ENCODE measurements around the gene KISS1.

Gene KISS1

DNA sequence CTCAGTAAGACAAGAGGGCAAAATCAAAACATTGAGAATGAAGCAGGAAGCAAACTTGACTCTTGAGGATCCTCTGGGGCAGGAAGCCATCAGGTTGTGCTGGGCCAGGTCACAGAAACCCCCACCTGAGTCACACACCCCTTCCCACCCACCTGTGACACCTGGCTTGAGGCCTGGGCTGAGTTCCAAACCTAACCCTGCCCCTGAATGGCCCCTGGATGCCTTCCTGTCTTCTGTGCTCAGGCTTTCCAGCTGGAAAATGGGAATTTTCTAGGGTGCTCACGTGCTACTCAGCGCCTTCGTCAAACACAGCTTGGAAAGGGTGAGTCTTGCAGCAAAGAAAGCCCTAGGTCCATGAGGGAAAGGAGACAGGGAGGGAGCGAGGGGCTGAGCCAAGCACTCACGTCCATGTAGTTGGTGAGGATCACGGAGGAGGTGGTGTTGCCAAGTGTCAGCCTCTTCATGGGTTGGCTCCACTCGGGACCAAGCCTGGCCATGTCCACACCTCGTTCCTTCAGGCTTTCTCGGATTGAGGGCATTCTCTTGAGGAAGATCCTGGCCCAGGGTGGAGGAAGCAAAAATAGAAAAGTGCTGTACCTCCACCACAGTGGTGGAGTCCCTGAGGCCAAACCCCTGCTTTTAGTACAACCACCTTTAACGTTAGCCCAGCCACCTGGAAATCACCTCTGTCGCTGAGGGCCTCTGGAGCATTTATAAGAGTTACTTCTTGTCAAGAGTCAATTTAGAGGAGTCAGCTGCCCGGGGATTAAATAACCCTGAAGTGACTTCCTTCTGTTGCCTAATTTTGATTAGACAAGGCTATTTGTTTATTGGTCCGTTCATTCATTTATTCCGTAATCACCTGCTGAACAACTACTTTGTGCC is 34.4 kb downstream of the KISS1 start:
- Histone ChIP-seq H4K20me1 (ENCODE audit: insufficient read depth, low read length) (no peaks in the 10 kb centered on the region), H3F3A (ENCODE audit: insufficient read depth, low read length) (no peaks in the 10 kb centered on the region), H3K4me2 (ENCODE audit: low read depth, low read length) (no peak overlapping the region), H3K27me3 (replicated peaks; ENCODE audit: insufficient read depth, low read length) (0 out of 2 replicates have a peak, but pooled peaks cover 3% of the 10 kb centered on the region), H3K36me3 (replicated peaks; ENCODE audit: insufficient read depth, low read length) (no peaks in the 10 kb centered on the region), H3K9ac (ENCODE audit: low read length) (no peak overlapping the region), H3K9me3 (replicated peaks; ENCODE audit: insufficient read depth, low read length) (no peaks in the 10 kb centered on the region), H2AFZ (ENCODE audit: low read length) (no peak overlapping the region), H3K27ac (ENCODE audit: low read length) (no peak overlapping the region), H3K9me2 (replicated peaks; ENCODE audit: insufficient read depth, low read length) (no peaks in the 10 kb centered on the region), H3K4me1 (ENCODE audit: low read length) (no peaks in the 10 kb centered on the region), H3K4me3 (ENCODE audit: low read length) (no peak overlapping the region), H3K79me2 (ENCODE audit: low read length) (no peaks in the 10 kb centered on the region)
- DNase-seq, result no peak
- no peak for TF ChIP-seq EZH2 (optimal IDR thresholded peaks at IDR 0.05; ENCODE audit: low read depth, low read length)

GRCh38 chr1:204157962-204158361 is 38.3 kb downstream of the KISS1 start:
- no peaks in the 10 kb centered on the region for H3K9me2 ChIP-seq (replicated peaks; ENCODE audit: insufficient read depth, low read length)
- H3K27ac ChIP-seq (ENCODE audit: low read length), result no peak overlapping the region
- no peak overlapping the region for H3K9ac ChIP-seq (ENCODE audit: low read length)
- H4K20me1 ChIP-seq (ENCODE audit: insufficient read depth, low read length), result no peaks in the 10 kb centered on the region
- H3K9me3 ChIP-seq (replicated peaks; ENCODE audit: insufficient read depth, low read length), result no peaks in the 10 kb centered on the region
- TF ChIP-seq CTCF (IDR thresholded peaks at IDR 0.05; ENCODE audit: low read length) (no peak), EZH2phosphoT487 (IDR thresholded peaks at IDR 0.05; ENCODE audit: low read length) (no peak), EZH2 (optimal IDR thresholded peaks at IDR 0.05; ENCODE audit: low read depth, low read length) (no peak)
- no peak for DNase-seq
- no peak overlapping the region for H3K4me2 ChIP-seq (ENCODE audit: low read depth, low read length)
- H3K79me2 ChIP-seq (ENCODE audit: low read length), result no peaks in the 10 kb centered on the region
- H2AFZ ChIP-seq (ENCODE audit: low read length), result no peak overlapping the region
- H3K27me3 ChIP-seq (replicated peaks; ENCODE audit: insufficient read depth, low read length), result peaks cover 28% of the 10 kb centered on the region
- H3K36me3 ChIP-seq (replicated peaks; ENCODE audit: insufficient read depth, low read length), result no peaks in the 10 kb centered on the region
- no peaks in the 10 kb centered on the region for H3K4me1 ChIP-seq (ENCODE audit: low read length)
- no peak overlapping the region for H3K4me3 ChIP-seq (ENCODE audit: low read length)
- H3F3A ChIP-seq (ENCODE audit: insufficient read depth, low read length), result no peaks in the 10 kb centered on the region

DNA sequence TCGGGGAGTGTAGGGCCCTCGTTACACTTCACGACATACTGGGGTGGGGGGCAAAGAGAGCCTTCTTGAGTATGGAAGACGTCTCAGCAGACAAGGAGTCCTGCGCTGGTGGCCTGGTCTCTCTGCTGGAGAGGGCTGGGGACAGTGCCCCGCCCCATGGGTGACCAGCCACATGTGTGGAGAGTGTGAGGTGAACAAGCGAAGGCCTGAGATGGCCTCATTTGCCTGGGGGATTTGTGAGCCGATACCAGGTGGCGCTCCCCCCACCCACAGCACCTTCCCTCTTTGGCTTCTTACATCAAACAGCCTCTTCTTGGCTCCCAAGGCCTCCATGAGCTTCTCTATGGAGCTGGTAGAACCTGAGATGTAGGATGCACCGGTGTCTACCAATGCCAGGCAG is 40.4 kb downstream of the KISS1 start:
- no peaks in the 10 kb centered on the region for H3F3A ChIP-seq (ENCODE audit: insufficient read depth, low read length)
- no peaks in the 10 kb centered on the region for H3K4me1 ChIP-seq (ENCODE audit: low read length)
- no peak overlapping the region for H3K27ac ChIP-seq (ENCODE audit: low read length)
- H3K9ac ChIP-seq (ENCODE audit: low read length), result no peak overlapping the region
- peaks cover 40% of the 10 kb centered on the region for H3K27me3 ChIP-seq (replicated peaks; ENCODE audit: insufficient read depth, low read length)
- H3K36me3 ChIP-seq (replicated peaks; ENCODE audit: insufficient read depth, low read length), result no peaks in the 10 kb centered on the region
- no peaks in the 10 kb centered on the region for H3K9me2 ChIP-seq (replicated peaks; ENCODE audit: insufficient read depth, low read length)
- no peak for TF ChIP-seq CTCF (IDR thresholded peaks at IDR 0.05; ENCODE audit: low read length)
- TF ChIP-seq EZH2 (optimal IDR thresholded peaks at IDR 0.05; ENCODE audit: low read depth, low read length), result no peak
- TF ChIP-seq EZH2phosphoT487 (IDR thresholded peaks at IDR 0.05; ENCODE audit: low read length), result no peak
- no peak for DNase-seq
- H4K20me1 ChIP-seq (ENCODE audit: insufficient read depth, low read length), result no peaks in the 10 kb centered on the region
- no peaks in the 10 kb centered on the region for H3K79me2 ChIP-seq (ENCODE audit: low read length)
- no peaks in the 10 kb centered on the region for H3K9me3 ChIP-seq (replicated peaks; ENCODE audit: insufficient read depth, low read length)
- H3K4me2 ChIP-seq (ENCODE audit: low read depth, low read length), result no peak overlapping the region
- H3K4me3 ChIP-seq (ENCODE audit: low read length), result no peak overlapping the region
- H2AFZ ChIP-seq (ENCODE audit: low read length), result no peak overlapping the region

All from MM.1S (cell line).